ENCODE data around the gene GNG7.
"Not testable (repeated sequence)": the region's sequence is repeated elsewhere in the genome, so short reads cannot be mapped to it uniquely, and the experiment has no call there.

GNG7 gene

DNA sequence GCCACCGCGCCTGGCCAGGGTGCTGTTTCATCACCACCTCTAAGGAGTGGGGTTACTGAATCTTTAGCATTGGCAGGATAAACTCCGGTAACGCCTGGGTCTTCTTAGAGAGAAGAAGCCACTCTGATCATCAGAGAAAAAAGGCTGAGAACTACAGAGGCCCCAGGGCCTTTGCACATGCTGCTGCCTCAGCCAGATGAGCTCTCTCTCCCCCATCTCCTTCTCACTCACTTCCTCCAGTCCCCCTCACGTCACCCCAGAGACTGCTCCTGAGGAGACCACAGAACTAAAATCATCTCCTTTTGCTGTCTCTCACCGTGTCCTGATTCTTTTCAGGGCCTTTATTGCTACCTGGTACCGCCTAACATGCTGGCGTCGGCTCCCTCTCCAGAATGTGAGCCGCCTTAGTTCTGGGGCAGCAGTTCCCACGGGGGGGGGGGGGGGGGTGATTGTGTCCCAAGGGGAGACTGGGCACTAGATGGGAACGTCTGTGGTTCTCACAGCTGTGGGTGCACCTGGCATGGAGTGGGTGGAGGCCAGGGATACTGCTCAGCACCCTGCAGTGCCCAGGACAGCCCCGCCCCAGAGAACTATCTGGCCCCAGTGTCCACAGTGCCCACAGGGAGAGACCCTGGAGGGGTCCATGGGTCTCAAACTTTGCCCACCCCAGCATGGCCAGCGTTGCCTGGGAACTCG is 23.8 kb upstream of the GNG7 start:
- no peak for DNase-seq

DNA sequence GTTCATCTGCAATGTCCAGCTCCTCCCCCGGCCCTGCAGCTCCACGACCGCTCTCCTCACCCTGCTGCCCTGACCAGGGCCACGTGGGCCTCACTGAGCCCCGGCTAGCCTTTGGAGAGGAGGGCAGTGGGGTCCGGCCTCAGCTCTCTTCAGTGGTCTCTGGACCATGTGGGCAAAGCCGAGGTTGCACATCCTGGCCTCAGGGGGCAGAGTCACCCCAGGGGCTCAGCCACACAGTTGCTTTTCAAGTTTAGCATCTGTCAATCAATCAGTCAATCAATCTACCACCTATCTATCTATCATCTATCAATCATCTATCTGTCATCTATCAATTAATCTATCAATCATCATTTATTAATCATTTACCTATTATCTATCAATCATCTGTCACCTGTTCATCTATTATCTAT is 21.7 kb upstream of the GNG7 start:
- no peak for DNase-seq

DNA sequence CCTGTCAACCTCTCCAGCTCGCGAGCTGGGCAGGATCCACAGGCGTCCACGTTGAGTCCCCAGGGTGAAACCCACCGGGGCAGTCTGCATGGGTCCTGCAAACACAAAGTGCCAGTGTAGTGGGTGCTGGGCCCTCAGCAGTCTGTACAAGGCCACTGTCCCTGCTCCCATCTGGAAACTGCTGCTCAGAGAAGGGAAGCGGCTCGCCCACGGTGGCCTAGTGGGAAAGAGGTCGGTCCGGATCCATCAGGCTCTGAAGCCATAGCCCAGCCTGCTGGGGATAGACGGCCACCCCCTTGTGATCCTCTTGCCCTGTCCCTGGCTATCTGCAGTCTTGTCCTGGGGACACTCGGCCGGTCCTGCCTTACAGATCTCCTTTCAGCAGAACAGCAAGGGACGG is 21.3 kb upstream of the GNG7 start:
- no peak for DNase-seq

DNA sequence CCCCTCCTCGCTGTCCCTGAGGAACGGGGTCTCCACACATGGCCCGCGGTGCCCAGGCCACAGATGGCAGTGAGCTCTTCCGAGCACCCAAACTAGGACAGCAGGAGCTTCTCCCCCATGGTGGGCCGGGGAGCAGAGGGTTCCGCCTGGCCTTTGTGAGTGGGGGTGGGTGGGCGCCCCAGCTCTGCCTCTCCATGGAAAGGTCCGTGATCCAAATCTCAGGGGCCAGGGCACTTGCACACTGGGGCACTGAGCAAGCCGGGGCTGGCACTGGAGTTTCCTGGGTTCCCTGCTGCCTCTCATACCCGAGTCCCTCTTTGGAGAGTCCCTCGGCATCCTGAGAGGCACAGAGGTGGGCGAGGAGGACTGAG is 20.8 kb upstream of the GNG7 start:
- DNase-seq = no peak

DNA sequence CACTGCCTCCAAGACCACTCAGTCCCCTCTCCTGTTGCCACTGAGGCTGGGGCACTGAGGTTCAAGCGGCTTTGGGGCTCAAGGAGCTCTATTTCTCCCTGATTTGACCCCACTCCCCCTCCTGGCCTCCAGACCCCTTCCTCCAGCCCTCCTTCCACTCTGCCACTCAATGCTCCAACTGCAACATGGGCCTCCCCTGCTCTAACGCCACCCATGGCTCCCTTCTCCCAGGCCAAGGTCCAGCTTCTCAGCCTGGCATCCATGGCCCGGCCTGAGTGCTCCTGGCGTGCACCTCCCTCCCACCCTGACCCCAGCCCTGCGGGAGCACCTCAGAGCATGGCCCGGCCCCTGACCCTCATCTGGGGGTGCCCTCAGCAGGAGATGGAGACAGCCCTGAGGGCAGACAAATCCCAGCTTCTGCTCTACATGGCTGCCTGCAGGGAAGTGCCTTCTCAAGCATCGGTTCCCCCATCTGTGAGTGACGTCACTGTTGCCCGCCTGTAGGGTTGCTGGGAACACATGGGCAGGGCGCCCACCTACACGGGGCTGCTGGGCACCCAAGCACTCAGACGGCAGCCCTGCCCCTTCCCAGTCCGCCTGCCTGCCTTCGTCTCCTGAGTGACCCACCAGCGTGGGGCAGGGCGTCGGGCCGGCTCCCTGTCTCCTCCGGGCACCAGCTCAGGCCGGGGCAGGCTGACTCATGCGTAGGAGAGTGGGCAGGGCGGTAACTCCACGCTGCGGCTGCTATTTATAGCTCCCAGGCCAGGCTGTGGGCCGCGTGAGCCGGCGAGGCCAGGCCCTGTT is 20.2 kb upstream of the GNG7 start:
- no peak for DNase-seq

DNA sequence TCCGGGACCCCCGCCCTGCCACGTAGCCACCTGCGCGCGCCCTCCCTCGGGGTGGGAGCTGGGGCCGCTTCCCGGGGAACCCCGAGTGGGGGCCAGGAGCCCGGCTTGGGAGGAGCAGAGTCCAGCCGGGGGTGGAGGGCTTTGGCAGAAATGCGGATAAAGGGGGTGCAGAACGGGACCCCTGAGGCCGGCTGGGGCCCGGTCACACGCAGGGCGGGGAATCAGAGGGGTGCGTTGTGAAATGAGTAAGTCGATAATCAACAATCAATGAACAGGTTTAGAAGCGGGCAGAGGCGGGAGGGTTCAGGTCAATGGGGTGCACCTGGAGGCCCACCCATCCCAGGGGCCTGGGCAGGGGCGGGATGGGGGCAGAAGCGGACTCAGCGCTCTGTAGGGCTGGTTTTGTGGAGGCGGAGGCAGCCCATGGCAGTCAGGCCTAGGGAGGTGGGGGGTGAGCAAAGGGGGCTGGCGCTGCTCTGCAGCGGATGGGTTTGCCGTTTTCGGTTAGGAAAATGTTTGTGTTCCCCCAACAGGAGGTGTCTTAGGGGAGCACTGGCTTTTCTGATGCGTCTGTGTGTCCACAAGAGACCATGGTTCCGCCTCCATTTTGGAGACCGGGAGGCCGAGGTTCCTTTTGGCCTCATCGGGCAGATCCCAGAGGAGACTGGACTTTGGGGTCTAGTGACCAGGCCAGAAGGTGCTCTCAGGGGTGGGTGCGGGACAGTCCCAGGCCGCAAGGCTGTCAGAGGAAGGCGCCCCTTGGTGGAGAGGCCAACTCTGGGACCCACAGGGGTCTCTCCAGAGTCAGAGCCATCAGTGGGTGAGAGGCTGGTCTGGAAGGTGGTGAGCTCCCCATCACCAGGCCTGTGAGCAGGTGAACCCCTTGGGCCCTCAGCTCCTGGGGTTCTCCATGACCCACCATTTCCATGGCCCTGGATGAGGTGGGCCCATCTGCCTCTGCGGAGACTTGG is 19.4 kb upstream of the GNG7 start:
- no peak for DNase-seq

DNA sequence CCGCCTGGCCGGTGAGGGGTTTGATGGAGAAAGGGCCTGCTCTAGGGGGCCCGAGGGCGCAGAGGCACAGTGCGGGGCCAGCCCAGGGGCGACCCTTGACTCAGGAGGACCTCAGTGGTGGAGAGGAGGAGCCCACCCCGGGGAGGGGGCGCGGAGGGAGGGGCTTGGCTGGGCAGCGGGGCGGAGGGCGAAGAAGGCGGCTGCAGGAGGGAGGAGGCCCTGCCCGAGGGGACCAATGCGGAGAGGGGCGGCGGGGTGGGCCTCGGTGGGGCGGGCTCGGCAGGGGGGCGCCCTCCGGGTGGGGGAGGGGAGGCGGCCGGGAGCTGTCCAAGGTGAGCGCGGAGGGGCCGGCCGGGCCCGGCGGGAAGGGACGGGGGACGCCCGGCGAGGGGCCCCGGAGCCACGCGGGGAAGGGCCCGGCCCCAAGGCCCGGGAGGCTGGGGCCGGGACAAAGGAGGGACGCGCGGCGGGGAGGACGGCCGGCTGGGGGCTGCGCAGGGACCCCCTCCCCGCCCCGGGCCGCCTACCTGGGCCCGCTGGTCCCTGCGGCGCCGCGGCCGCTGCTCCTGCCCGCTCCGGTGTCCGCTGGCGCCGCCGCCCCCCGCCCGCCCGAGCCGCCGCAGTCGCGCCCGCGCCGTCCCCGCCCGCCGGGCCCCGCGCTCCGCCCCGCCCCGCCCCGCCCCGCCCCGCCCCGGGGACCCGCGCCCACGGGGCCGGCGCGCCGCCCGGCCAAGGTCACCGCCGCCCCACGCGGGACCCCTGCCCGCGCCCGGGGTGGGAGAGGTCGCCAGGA is 18.5 kb upstream of the GNG7 start, which contains the start of gene DIRAS1:
Gene DIRAS1 (minus strand): TSS at position 596 of the 793 bp plus-strand sequence. CDS start 3,566 bp downstream, outside the sequence.
- DNase-seq = no peak

DNA sequence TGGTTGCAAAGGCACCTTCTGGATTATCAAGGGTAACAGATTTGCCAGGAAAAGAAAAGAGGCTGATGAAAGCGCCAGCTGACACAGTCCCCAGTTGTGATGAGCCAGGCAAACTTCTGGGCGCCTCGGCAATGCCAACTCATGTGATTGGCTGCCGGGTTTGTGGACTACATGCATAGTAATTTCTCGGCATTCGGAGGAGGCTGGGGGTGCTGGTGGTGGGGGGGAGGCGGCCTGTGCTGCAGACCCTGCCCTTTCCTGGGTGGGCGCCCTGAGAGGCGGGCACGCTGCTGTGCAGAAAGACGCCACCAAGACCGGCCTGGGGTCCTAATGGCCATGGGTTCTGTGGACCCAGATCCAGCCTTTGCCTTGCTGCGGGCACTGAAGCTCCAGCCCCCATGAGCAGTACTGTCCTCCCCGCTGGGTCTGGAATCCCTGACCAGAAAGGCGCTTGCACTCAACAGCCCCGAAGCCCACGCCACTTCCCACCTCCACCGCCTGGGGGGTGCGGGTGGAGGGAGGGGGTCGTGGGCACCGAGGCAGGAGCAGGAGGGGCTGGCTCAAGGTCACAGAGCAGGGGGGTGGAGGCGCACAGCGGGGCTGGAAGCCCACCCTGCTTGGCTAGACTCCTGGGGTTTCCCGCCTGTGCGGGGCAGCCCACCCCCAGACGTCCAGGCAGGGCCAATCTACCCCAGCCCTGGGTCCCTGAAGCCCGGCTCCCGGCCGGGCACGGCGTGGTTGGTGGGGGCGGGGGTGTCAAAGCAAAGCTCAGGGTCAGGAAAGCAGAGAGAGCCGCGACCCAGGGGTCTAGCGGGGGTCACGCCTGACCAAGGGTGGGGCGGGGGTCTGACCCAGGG is 17.7 kb upstream of the GNG7 start:
- DNase-seq = no peak

DNA sequence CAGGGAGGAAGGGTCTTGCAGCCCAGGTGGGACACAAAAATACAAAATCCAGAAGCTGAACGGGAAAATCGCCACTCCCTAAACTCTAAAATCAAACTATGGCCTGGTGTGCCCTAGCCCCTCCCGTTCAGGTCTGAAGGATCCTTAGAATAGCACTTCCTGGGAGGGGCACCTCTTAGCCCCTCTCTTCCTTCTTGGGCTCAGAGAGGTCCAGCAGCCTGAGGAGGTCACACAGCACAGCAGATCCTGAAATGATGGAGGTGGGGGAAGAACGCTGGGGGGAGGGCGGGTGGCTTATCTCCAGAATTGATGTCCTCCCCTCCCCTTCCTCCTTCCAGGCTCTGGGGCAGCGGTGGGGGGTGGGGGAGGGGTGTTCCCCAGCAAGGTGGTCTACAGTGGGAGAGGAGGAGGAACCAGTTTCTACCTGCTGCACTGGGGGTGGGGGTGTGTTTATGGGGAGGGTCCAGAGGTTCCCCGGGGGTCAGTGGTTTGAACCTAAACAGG is 16.8 kb upstream of the GNG7 start:
- no peak for DNase-seq

DNA sequence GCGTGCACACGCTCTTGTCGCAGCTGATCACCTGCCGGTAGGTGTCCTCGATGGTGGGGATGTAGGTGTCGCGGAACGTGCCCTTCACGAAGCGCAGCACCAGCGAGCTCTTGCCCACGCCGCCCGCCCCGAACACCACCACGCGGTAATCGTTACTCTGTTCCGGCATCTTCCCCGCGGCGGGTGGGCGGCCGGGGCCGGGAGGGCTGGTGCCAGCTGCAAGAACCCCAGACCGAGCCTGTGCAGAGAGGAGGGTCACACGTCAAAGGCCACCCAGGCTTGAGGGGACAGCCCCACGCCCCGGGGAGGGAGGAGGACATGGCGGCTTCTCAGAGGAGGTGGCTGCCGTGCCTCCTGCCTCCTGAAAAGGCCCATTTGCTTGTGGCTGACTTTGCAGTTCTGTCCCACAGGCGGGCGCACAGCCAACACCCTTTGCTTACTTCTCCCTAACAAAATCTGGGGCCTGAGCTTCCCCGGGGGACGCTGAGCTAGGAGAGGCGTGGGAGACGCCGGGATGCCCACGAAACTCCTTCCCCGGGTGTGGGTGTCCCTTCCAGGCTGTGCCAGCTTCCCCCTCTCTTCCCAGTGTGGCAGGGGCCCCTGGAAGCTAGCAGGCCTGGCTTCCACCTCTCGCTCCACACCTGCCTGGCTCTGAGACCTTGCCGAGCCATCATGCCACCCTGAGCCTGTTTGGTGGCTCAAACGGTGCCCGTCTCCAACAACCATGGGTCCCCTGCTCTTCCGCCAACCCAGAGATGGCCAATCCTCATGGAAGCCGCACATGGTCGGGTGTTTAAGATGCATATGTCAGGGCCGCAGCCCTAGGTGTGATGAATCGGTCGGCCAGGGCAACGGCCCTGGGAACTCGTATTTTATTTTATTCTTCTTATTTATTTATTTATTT is 15.4 kb upstream of the GNG7 start:
- no peak for DNase-seq

DNA sequence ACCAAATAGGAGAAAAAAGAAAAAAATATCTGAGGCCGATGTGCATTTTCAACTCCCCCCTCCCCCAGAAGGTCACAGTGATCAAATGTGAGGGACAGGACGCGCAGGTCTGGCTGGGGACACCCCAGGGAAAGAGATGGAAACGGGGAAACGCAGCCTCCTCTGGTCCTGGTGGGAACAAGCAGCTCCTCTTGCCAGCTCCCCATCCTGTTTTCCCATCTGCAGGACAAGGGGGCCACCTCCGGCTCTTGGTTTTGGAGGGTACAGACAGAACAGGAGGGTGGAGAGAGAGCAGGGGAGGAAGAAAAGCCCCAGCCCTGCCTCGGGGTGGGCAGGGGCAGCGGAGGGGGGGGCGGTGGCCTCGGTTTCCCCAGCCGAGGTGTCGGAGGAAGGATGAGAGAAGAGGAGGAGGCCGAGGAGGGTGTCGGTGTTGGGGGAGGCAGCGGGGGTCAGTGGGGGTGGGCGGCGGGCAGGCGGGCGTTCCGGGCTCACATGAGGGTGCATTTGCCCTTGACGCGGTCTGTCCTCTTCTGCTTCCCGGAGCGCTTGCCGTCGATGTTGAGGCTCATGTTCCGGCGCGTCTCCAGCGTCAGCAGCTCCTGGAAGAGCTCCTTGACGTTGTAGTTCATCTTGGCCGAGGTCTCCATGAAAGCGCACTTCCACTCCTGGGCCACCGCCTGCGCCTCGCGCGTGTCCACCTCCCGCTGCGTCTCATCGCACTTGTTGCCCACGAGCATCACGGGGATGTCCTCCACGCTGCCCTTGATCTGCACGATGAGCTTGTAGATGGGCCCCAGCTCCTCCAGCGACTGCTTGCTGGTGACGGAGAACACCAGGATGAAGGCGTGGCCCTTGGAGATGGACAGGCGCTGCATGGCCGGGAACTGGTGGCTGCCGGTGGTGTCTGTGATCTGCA is 14.5 kb upstream of the GNG7 start:
- DNase-seq = no peak

DNA sequence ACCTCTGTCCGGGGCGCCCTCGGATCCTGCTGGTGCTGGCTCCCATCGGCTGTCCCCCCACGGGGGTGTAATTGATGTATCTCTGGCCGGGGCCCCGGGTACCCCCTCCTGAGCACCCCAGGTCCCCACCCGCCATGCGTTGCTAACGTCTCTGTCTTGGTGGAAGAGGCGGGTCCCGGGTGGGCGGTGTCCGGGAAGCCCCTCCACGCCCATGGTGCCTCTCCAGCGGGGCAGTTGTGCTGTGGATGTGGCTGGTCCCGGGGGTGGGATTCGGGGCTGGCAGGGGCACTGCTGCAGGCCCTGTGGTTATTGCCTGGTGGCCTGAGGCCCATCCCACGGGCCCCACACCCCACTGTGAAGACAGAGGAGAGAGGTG is 13.8 kb upstream of the GNG7 start:
- DNase-seq = no peak

DNA sequence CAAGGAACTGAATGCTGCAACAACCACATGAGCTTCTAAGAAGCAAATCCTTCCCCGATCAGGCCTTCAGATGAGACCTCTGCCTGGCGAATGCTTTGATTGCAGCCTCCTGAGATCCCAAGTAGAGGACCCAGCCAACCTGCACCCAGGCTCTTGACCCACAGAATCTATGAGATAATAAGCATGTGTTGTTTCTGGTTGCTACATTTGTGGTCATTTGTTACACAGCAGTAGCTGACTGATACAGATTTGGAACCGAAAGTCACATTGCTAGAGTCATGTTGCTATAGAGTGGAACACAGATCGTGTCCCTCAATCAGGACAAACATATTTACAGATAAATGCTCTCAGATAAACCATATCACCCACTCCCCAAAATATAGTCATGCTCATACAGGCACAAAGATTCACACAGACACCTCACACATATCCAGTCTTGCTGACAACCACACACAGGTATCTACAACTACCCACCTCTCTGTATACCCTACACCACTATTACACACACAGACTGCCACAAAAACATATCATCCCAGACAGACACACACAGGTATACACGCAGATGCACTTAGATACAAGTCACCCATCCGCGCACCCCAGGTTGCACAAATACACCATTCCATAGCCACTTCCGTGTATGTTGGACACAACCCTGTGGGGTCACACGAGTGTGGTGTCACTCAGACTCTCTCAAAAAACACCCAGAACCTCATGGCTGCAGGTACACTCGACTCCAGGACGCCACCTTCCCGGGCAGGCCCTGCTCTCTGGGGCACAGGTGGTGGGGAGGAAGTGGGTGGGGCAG is 13.2 kb upstream of the GNG7 start:
- no peak for DNase-seq

DNA sequence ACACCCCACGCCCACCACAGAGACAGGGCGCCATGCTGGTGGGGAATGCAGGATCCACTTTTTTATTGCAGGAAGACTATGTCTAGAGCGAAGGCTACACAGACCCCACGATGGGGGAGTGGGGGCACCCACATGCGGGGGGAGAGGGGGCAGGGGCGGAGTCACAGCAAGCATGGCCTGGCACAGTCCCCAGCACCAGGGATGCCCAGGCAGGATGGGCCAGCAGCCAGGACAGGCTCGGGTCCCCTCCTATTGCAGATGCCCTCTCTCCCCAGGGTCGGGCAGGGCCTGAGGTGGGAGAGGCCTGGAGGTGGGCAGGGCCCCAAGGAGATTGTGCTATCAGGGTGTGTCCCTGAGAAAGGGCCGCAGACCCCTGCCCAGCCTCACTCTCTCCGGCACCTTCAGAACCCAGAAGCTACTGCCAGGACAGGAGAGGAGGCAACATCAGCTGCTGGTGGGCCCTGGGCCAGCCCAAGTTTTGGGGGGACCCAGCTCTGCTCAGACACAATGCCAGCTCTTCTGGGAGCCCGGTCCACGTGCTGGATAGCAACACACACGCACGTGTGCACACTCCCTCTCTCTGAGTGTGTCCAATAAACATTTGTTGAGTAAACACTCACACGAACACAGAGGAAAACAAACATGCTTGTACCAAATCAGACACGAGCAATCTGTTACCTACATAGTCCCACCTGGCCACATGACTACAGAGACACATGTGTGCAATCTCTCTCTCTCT is 12.2 kb upstream of the GNG7 start:
- DNase-seq = no peak

DNA sequence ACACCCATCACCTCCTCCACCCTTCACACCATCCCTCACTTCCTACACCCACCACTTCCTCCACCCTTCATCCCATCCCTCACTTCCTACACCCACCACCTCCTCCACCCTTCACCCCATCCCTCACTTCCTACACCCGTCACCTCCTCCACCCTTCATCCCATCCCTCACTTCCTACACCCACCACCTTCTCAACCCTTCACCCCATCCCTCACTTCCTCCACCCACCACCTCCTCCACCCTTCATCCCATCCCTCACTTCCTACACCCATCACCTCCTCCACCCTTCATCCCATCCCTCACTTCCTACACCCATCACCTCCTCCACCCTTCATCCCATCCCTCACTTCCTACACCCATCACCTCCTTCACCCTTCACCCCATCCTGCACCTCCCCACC is 11.6 kb upstream of the GNG7 start:
- DNase-seq = not testable (repeated sequence)

DNA sequence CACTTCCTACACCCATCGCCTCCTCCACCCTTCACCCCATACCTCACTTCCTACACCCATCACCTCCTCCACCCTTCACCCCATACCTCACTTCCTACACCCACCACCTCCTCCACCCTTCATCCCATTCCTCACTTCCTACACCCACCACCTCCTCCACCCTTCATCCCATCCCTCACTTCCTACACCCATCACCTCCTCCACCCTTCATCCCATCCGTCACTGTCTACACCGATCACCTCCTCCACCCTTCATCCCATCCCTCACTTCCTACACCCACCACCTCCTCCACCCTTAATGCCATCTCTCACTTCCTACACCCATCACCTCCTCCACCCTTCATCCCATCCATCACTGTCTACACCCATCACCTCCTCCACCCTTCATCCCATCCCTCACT is 10.7 kb upstream of the GNG7 start:
- DNase-seq = not testable (repeated sequence)

DNA sequence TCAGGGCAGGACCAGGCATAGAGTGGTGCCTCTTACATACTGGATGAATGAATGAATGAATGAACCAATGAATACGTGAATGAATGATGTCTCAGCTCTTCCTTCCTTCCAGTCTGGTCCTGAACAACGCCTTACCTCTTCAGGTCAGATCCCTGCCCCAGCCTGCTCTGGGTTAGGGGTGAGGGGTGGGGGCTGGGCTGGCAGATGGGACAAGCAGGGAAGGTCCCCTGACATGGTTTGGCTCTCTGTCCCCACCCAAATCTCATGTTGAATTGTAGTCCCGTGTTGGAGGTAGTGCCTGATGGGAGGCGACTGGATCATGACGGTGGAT is 9.3 kb upstream of the GNG7 start:
- no peak for DNase-seq

All from activated CD4-positive, alpha-beta T cell treated with anti-CD3 and anti-CD28 coated beads, Interleukin-2, Interleukin-6, amounts not matched to agents 100 ng/mL and 50 ng/mL, durations not matched to agents 16 hours and 8 hours (primary cell).